Esophagus squamous epithelium (tissue), 5 donors: ENCODE measurements around the gene CCDC110. TPM values are rescaled to one million over a fixed set of nuclear protein-coding genes. Genes with fewer than 3 reads are reported as not detected.

Experiments
- DNase-seq: peaks from one replicate; lab custom pipeline; 2025; lab: John Stamatoyannopoulos, UW
- H3K27ac ChIP-seq, 4 donors: fragments of 200-600 bp; sonication (generic); one replicate each; pipeline ENCODE4 v1.5.1; 2016 to 2019; ENCODE audit warnings: mild to moderate bottlenecking in 1 of 4
- H3K27me3 ChIP-seq, 4 donors: fragments of 200-600 bp; sonication (generic); 1 replicate in 3 of 4; 2 replicates in 1 of 4; pipeline versions ENCODE4 v1.5.1 to v1.6.0; 2017 to 2021; ENCODE audit warnings: antibody characterized with exemption in 1 of 4
- H3K36me3 ChIP-seq, 3 donors: fragments of 200-600 bp; sonication (generic); one replicate each; pipeline ENCODE4 v1.5.1; 2016 to 2019
- H3K4me1 ChIP-seq, 3 donors: fragments of 200-600 bp; sonication (generic); one replicate each; pipeline ENCODE4 v1.5.1; 2017 to 2019
- H3K4me3 ChIP-seq, 4 donors: fragments of 200-600 bp; sonication (generic); 1 replicate in 3 of 4; 2 replicates in 1 of 4; pipeline ENCODE4 v1.5.1; 2016 to 2019; ENCODE audit warnings: mild to moderate bottlenecking in 2 of 4, moderate library complexity in 1 of 4
- H3K9me3 ChIP-seq, 3 donors: fragments of 200-600 bp; sonication (generic); one replicate each; pipeline ENCODE4 v1.5.1; 2016 to 2019
- CTCF ChIP-seq, 6 experiments: fragments of 450-650 bp in 4 of 6; fragments of 200-600 bp in 2 of 6; sonication (generic) in 2 of 6; IDR thresholded peaks; one replicate each; pipeline ENCODE4 v1.5.1; 2016 to 2019; ENCODE audit warnings: antibody characterized with exemption in 6 of 6, mild to moderate bottlenecking in 4 of 6, moderate library complexity in 4 of 6
- POLR2A ChIP-seq, 4 donors: fragments of 450-650 bp; IDR thresholded peaks; one replicate each; pipeline ENCODE4 v1.6.1; 2017; ENCODE audit warnings: antibody characterized with exemption in 4 of 4, mild to moderate bottlenecking in 4 of 4, moderate library complexity in 3 of 4
- WGBS, 2 donors: methylation state at CpG; one replicate each; pipeline ENCODE4 v1.1.5; 2018; 5-methylcytosine and 5-hydroxymethylcytosine counted together
- intact Hi-C: fragments of 100-400 bp; cut with DNase I; formaldehyde crosslinking; loops from one replicate; pipeline ENCODE4 v1.15.0; 2022
- total RNA-seq, 4 donors: library from RNA; depleted of rRNA; stranded (reverse); fragments of >200 nt; gene quantifications; one replicate each; pipeline ENCODE4 v1.1.0, GENCODE V29; 2016
- donor health status: DM: yes; HTN: yes; CAD: no.

Gene CCDC110
- total RNA-seq, 4 donors from 2014 or later: 0.18 to 2.3 (median 1.3) TPM

- 83 to 94% methylated on average over 2 of the region's 2 CpGs for WGBS, 2 donors
- Histone ChIP-seq H3K9me3 (no peaks in the 10 kb centered on the region), H3K27ac (no peak overlapping the region)
Measured at GRCh38 chr4:185441479-185441878, 30.1 kb downstream of the CCDC110 start.

GRCh38 chr4:185437809-185438208 is 33.7 kb downstream of the CCDC110 start:
- TF ChIP-seq POLR2A (IDR thresholded peaks at IDR 0.05) (no peak), CTCF (IDR thresholded peaks at IDR 0.05) (no peak)
- intact Hi-C loops: no loop called here
- DNase-seq: no peak
- H3K9me3 ChIP-seq: no peaks in the 10 kb centered on the region
- H3K27ac ChIP-seq: no peak overlapping the region
- H3K27me3 ChIP-seq: no peaks in the 10 kb centered on the region
- no peak overlapping the region for H3K4me3 ChIP-seq
- H3K36me3 ChIP-seq: no peaks in the 10 kb centered on the region
- no peaks in the 10 kb centered on the region for H3K4me1 ChIP-seq

More at GRCh38 chr4:185441479-185441878, 30.1 kb downstream of the CCDC110 start:
- DNase-seq: no peak
- H3K4me1 ChIP-seq: no peaks in the 10 kb centered on the region
- H3K27me3 ChIP-seq: no peaks in the 10 kb centered on the region
- no peaks in the 10 kb centered on the region for H3K36me3 ChIP-seq
- intact Hi-C loops: no loop called here
- TF ChIP-seq CTCF (IDR thresholded peaks at IDR 0.05) (no peak), POLR2A (IDR thresholded peaks at IDR 0.05) (no peak)
- H3K4me3 ChIP-seq: no peak overlapping the region

GRCh38 chr4:185435466-185435865 is 36.1 kb downstream of the CCDC110 start:
- Histone ChIP-seq H3K4me3 (no peak overlapping the region), H3K4me1 (no peaks in the 10 kb centered on the region), H3K36me3 (no peaks in the 10 kb centered on the region), H3K27ac (no peak overlapping the region), H3K9me3 (no peaks in the 10 kb centered on the region), H3K27me3 (no peaks in the 10 kb centered on the region)
- no peak for TF ChIP-seq CTCF (IDR thresholded peaks at IDR 0.05)
- no peak for TF ChIP-seq POLR2A (IDR thresholded peaks at IDR 0.05)
- intact Hi-C loops: no loop called here
- DNase-seq: no peak

- H3K4me3 ChIP-seq: no peak overlapping the region
- TF ChIP-seq POLR2A (IDR thresholded peaks at IDR 0.05) (no peak), CTCF (IDR thresholded peaks at IDR 0.05) (no peak)
- no peaks in the 10 kb centered on the region for H3K27me3 ChIP-seq
- peaks cover 4 to 10% (median 5%) of the 10 kb centered on the region in 3 donors for H3K4me1 ChIP-seq
- H3K36me3 ChIP-seq: no peaks in the 10 kb centered on the region
- no peak for DNase-seq
- 50 to 68% methylated on average over 5 of the region's 5 CpGs for WGBS, 2 donors
- H3K9me3 ChIP-seq: no peaks in the 10 kb centered on the region
- no peak overlapping the region for H3K27ac ChIP-seq
- intact Hi-C loops: no loop called here
Measured at GRCh38 chr4:185429660-185430059, 41.9 kb downstream of the CCDC110 start.

- Histone ChIP-seq H3K36me3 (peaks cover 0 to under 1% (median 0%) of the 10 kb centered on the region in 3 donors), H3K4me1 (peaks cover 7 to 36% (median 11%) of the 10 kb centered on the region in 3 donors), H3K9me3 (no peaks in the 10 kb centered on the region), H3K27ac (no peak overlapping the region), H3K4me3 (no peak overlapping the region), H3K27me3 (no peaks in the 10 kb centered on the region)
- TF ChIP-seq CTCF (IDR thresholded peaks at IDR 0.05) (no peak), POLR2A (IDR thresholded peaks at IDR 0.05) (no peak)
- DNase-seq: no peak
- intact Hi-C loops: no loop called here
- 90 to 93% methylated on average over 13 to 22 of the region's 22 CpGs for WGBS, 2 donors
Measured at GRCh38 chr4:185426960-185427688, 44.4 kb downstream of the CCDC110 start.
